GM21717 (cell line): Measurements from ENCODE around the gene DOCK3.
"Not testable (repeated sequence)": the region's sequence is repeated elsewhere in the genome, so short reads cannot be mapped to it uniquely, and the experiment has no call there.

Experiments used
- ATAC-seq: cut with Tn5 transposase; IDR thresholded peaks from one replicate; pipeline ENCODE4 v1.9.1; 2021; ENCODE audit warnings: mild to moderate bottlenecking, moderate library complexity; ENCODE audit not compliant: unreplicated experiment

The DOCK3 gene

DNA sequence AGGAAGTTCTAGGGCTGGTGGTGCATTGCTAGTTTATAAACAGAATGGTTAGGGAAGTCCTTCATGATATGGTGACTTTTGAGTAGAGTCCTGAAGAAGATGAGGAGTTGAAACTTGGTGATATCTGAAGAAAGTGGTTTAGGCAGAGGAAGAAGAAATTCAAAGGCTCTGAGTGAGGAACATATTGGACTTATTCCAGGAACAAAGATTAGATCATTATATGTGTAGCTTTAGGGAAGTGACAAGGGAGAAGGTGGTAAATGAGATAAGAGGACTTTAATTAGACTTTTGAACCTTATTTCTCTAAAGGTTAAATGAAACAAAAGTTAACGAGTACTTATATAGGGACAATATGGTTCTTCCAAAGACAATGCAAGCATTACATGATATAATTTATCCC, 286.7 kb downstream of the DOCK3 start:
- no peak for ATAC-seq

DNA sequence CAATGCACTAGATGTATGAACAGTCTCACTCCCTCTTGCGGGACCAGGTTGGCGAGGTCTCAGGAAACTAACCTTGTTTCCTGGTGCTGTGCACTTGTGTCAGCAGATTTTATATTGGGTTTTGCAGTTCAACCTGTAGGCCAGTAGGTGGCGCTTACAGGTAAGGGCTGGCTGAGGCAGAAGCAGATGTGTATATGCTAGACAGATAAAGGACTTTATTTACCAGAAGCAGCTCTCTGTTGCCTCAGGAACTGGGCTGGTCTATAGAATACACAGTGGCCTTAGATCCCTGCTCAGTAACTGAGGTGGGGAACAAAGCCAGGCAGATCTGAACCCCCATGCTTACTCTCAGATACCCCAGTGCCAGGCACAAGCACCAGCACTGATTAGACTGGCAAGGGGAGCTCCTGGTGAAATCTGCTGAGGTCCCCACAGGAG, 296.8 kb downstream of the DOCK3 start:
- no peak for ATAC-seq

GRCh38 chr3:50972029-50972428, 297.3 kb downstream of the DOCK3 start:
- ATAC-seq: no peak

DNA sequence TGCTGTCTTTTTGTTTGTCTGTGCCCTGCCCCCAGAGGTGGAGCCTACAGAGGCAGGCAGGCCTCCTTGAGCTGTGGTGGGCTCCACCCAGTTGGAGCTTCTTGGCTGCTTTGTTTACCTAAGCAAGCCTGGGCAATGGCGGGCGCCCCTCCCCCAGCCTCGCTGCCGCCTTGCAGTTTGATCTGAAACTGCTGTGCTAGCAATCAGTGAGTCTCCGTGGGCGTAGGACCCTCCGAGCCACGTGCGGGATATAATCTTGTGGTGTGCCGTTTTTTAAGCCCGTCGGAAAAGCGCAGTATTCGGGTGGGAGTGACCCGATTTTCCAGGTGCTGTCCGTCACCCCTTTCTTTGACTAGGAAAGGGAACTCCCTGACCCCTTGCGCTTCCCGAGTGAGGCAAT, 303.9 kb downstream of the DOCK3 start:
- ATAC-seq: not testable (repeated sequence)

GRCh38 chr3:50978991-50979667, 304.4 kb downstream of the DOCK3 start:
- no peak for ATAC-seq

DNA sequence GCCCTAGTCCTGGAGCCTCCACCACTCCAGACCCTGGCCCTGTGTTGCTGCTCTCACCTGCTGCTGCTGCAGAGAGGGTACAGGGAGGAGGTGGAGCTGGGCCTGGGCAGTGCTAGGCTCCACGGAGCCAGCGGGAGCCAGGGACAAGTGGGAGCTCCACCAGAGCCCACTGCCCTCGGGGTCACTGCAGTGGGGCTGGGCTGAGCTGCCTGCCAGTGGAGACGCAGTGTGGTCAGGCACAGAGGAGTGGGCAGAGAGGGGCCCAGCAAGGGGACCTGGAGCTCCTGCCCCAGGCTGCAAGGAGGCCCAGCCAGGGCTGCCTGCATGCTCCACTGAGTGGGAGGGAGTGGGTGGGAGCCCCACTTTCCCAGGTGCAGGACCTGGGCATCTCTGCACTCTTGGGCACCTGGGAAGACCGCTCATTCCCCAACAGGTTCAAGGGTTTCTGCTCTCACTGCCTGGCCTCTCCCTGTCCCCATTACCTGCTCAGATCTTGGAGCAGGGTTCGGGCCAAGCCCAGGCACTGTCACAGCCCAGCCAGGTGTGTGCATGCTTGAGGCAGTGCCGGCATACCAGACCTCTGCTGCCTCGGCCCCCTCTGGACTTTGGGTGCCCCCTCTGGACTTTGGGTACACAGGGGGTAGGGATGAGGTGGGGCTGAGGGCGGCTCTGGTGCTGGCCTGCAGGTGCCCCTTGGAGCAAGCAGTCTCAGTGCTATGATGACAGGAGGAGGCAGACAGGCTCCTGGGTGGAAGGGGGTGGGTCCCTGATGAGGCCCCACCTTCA, 308.0 kb downstream of the DOCK3 start:
- ATAC-seq: no peak

DNA sequence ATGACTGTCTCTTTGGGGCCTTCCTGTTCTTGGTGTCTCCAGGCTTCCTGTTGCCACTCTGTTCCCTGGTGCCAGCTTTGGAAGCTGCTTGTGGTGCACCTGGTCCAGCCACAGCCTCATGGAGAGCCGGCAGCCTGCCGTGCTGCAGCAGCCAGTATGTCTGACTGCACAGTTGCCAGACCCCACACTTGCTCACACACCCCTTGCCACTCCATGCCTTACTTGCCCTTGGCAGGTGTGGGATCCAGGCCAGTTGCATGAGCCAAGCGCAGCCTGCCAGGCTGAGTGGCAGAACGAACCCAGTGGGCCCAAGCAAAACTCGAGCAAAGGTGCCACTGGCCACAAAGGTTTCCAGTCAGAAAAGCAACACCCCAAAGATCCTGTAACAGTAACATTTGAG, 309.2 kb downstream of the DOCK3 start:
- no peak for ATAC-seq

GRCh38 chr3:50985893-50986292, 311.2 kb downstream of the DOCK3 start:
- ATAC-seq: no peak

GRCh38 chr3:50986726-50987125, 312.0 kb downstream of the DOCK3 start:
- no peak for ATAC-seq

- no peak for ATAC-seq
Measured at GRCh38 chr3:50994537-50994936, 319.8 kb downstream of the DOCK3 start.

GRCh38 chr3:50995085-50995824, 320.5 kb downstream of the DOCK3 start:
- no peak for ATAC-seq

DNA sequence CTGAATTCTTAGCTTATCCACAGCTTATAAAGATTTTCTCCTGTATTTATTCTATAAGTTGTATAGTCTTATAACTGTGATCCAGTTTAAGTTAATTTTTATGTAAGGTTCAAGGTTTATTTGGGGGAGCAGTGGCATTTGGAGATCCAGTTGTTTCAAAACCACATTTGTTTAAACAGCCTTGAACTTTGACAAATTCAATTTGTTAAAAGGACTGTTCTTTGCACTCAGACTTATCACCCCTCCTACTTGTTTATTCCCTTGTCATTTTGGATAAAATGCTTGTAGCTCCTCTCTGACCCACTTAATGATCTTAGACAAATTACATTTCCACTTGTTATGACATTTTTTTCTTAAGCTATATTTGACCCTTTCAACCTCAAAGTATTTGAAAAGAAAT, 327.8 kb downstream of the DOCK3 start:
- no peak for ATAC-seq

DNA sequence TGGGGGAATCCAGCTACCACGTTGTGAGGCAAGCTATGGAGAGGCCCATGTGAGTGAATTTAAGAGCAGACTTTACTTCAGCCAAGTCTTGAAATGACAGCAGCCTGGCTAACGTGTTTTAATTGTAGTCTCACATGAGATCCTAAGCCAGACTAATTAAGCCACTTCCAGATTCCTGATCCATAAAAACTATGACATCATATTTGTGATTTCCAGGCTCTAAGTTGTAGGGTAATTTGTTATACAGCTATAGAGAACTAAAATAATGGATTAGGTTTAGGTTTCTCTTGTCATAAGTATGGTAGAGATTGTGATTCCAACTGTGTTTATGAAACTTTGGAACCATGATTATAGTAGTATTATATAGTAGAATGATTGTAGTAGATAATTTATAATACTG, 329.5 kb downstream of the DOCK3 start:
- ATAC-seq: no peak

DNA sequence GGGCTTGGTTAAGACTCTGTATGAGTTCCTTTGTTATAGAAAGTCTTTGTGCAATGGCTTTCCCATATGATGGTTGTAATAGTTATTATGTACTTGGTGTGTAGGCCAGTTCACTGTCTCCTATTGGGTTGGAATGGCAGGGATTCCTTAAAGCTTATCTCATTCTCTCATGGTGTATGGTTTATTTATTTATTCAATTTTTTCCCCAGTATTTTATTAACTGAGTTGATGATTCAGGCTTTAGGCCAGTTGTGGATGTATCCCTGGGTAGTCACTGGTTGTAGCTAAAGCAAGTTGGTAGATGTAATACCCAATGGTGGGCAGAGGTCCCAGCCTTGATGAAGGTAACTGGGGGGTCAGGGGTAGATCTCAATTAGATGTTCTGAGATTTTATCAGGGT, 349.4 kb downstream of the DOCK3 start:
- ATAC-seq: no peak

GRCh38 chr3:51024765-51025632, 350.3 kb downstream of the DOCK3 start:
- ATAC-seq: no peak

- no peak for ATAC-seq
Measured at GRCh38 chr3:51031666-51032065, 356.9 kb downstream of the DOCK3 start.

- ATAC-seq: no peak
Measured at GRCh38 chr3:51035630-51036029, 360.9 kb downstream of the DOCK3 start.

DNA sequence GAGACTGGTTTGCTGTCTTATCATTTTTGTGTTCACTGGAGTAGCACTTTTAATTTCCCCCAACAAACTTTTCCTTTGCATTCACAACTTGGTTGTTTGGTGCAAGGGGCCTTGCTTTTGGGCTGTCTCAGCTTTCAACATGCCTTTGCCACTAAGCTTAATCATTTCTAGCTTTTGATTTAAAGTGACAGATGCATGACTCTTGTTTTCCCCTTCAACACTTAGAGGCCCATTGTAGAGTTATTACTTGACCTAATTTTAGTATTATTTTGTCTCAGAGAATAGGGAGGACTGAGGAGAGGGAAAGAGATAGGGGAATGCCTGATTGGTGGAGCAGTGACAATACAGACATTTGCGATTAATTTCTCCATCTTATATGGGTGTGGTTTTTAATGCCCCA, 370.3 kb downstream of the DOCK3 start:
- no peak for ATAC-seq

GRCh38 chr3:51052562-51052961, 377.8 kb downstream of the DOCK3 start:
- ATAC-seq: no peak

- no peak for ATAC-seq
Measured at GRCh38 chr3:51057121-51057520, 382.4 kb downstream of the DOCK3 start.

GRCh38 chr3:51063053-51063452, 388.3 kb downstream of the DOCK3 start:
- ATAC-seq: no peak
